Heart left ventricle (tissue), 16 donors: ENCODE results near the gene CYGB. TPM values are rescaled to one million over a fixed set of nuclear protein-coding genes. Genes with fewer than 3 reads are reported as not detected.

Experiments used
- ATAC-seq, 4 donors: fragments of 200-7000 bp; cut with Tn5 transposase; one replicate each; pipeline ENCODE4 v1.9.1; 2020 to 2022; ENCODE audit warnings: moderate library complexity in 4 of 4, mild to moderate bottlenecking in 3 of 4, moderate number of reproducible peaks in 1 of 4
- DNase-seq, 5 donors: peaks; one replicate each; pipeline ENCODE4 v3.0.0-alpha.2; 2020
- H3K27ac ChIP-seq, 12 donors: fragments of 200-600 bp; sonication (generic) in 4 of 12; one replicate each; pipeline versions ENCODE4 v1.5.0 to v1.8.0; 2016 to 2022; ENCODE audit warnings: mild to moderate bottlenecking in 2 of 12
- H3K27me3 ChIP-seq, 9 donors: fragments of 200-600 bp; sonication (generic) in 2 of 9; one replicate each; pipeline versions ENCODE4 v1.5.1 to v1.8.0; 2016 to 2022; ENCODE audit warnings: mild to moderate bottlenecking in 3 of 9
- H3K36me3 ChIP-seq, 9 donors: fragments of 200-600 bp; sonication (generic) in 2 of 9; one replicate each; pipeline versions ENCODE4 v1.5.0 to v1.8.0; 2018 to 2022; ENCODE audit warnings: mild to moderate bottlenecking in 2 of 9
- H3K4me1 ChIP-seq, 12 donors: fragments of 200-600 bp; sonication (generic) in 4 of 12; one replicate each; pipeline versions ENCODE4 v1.5.0 to v1.8.0; 2016 to 2022; ENCODE audit warnings: mild to moderate bottlenecking in 3 of 12
- H3K4me3 ChIP-seq, 12 donors: fragments of 200-600 bp; sonication (generic) in 4 of 12; one replicate each; pipeline versions ENCODE4 v1.5.0 to v1.8.0; 2017 to 2022; ENCODE audit warnings: mild to moderate bottlenecking in 9 of 12, moderate library complexity in 4 of 12
- H3K9me3 ChIP-seq, 12 donors: fragments of 200-600 bp; sonication (generic) in 4 of 12; one replicate each; pipeline versions ENCODE4 v1.5.0 to v1.8.0; 2016 to 2022; ENCODE audit warnings: mild to moderate bottlenecking in 1 of 12
- CTCF ChIP-seq, 12 donors: fragments of 200-600 bp; sonication (generic) in 4 of 12; IDR thresholded peaks; one replicate each; pipeline versions ENCODE4 v1.5.0 to v1.8.0; 2018 to 2022; ENCODE audit warnings: antibody characterized with exemption in 12 of 12, mild to moderate bottlenecking in 5 of 12
- POLR2A ChIP-seq, 2 donors: fragments of 450-650 bp; IDR thresholded peaks; one replicate each; pipeline ENCODE4 v1.6.1; 2017; ENCODE audit warnings: antibody characterized with exemption in 2 of 2, mild to moderate bottlenecking in 2 of 2, moderate library complexity in 2 of 2
- WGBS, 4 donors: extraction: QIAGEN DNeasy Blood & Tissue Kit in 2 of 4; methylation state at CpG; one replicate each; pipeline versions ENCODE4 v1.1.5 to v1.1.7; 2013 to 2018; 5-methylcytosine and 5-hydroxymethylcytosine counted together
- intact Hi-C, 10 donors: fragments of 100-400 bp; cut with DNase I; formaldehyde crosslinking; loops; one replicate each; pipeline versions ENCODE4 v1.11.1 to v1.14.2; 2022
- polyA plus RNA-seq, 2 donors: library from polyadenylated mRNA; stranded (reverse); fragments of 200-250 nt; gene quantifications; one replicate each; pipeline ENCODE4 v1.2.3, GENCODE V29; 2013
- total RNA-seq, 9 donors: library from RNA; depleted of rRNA in 2 of 9; stranded (reverse); fragments of >200 nt in 2 of 9; fragmentation: NEBNext Ultra II Directional in 3 of 9; extraction: Animal tissue kit (Norgen Biotek cat#: 25700) in 3 of 9; gene quantifications; one replicate each; pipeline versions ENCODE4 v1.1.0 to v1.2.4, GENCODE V29; 2016 to 2023
- donor health status: ischemic (EF 13 %, LVEDD 7.1; RV severe dilation, severe dysfunction).
- donor health status: healthy with polysubstance abuse.
- donor health status: DM: no; HTN: yes; CAD: no.
- donor health status: DM: no; HTN: no; CAD: no.
- donor health status: ischemic (EF 25% LVEDD 6.9; RV normal size, moderate dysfunction).
- donor health status: ischemic (EF 25% LVEDD 5.7; RV mildly dilated, moderate dysfunction).
- donor health status: healthy.
- donor health status: DM: yes; HTN: yes; CAD: no.
- donor health status: ischemic (EF 35%, LVEDD 5.7; RV mildly dilated, moderate dysfunction).
- donor health status: nonischemic (EF 11% LVEDD 7.7; RV severe dilation, severe dysfunction).
- donor health status: DM: yes; HTN: yes; CAD: no.
- donor health status: PGD.
- donor health status: ischemic (EF 29% LVEDD 5.4; RV normal size, mild dysfunction).
- donor health status: nonischemic (EF 23%, LVEDD 6.1; RV moderate dilation, normal function).

CYGB gene
- total and polyA plus RNA-seq, 11 donors = 11.8 to 37.9 (median 21.9) TPM

GRCh38 chr17:76546556-76547182, 9.2 kb upstream of the CYGB start:
- Histone ChIP-seq H3K27me3 (no peaks in the 10 kb centered on the region), H3K27ac (peak overlapping the region in 11 of 12 donors; percentile 0 to 84 (median 24)), H3K4me1 (peaks cover 10 to 61% (median 48%) of the 10 kb centered on the region in 12 donors), H3K9me3 (no peaks in the 10 kb centered on the region), H3K4me3 (no peak overlapping the region), H3K36me3 (no peaks in the 10 kb centered on the region)
- intact Hi-C loops = loop anchor here in 9 of 10 donors (1.0 to 5.0 kb wide), 4 partner anchors 23 to 84 kb away; partner anchors contain the start of gene AANAT (in 1 of the 9)
- ATAC-seq (no peak), DNase-seq (no peak)
- 62 to 78% (median 69%) methylated on average over 11 of the region's 11 CpGs for WGBS, 4 donors
- no peak for TF ChIP-seq POLR2A (IDR thresholded peaks at IDR 0.05)
- no peak for TF ChIP-seq CTCF (IDR thresholded peaks at IDR 0.05)

GRCh38 chr17:76545918-76546555, 8.5 kb upstream of the CYGB start:
- Histone ChIP-seq H3K36me3 (no peaks in the 10 kb centered on the region), H3K27me3 (no peaks in the 10 kb centered on the region), H3K4me1 (peaks cover 10 to 65% (median 51%) of the 10 kb centered on the region in 12 donors), H3K27ac (peak overlapping the region in 7 of 12 donors; percentile 0 to 84 (median 60)), H3K4me3 (no peak overlapping the region), H3K9me3 (no peaks in the 10 kb centered on the region)
- ATAC-seq (no peak), DNase-seq (peak in 2 of 5 donors; percentile 14 to 22)
- 68 to 75% (median 71%) methylated on average over 13 of the region's 13 CpGs for WGBS, 4 donors
- TF ChIP-seq POLR2A (IDR thresholded peaks at IDR 0.05) (no peak), CTCF (IDR thresholded peaks at IDR 0.05) (no peak)
- intact Hi-C loops = loop anchor here in 3 of 10 donors (2.0 to 5.0 kb wide), 3 partner anchors 23 to 84 kb away; partner anchors contain the start of gene AANAT (in 1 of the 3)

- peak; percentile 51 to 64 (median 56) for ATAC-seq
- peak overlapping the region in 5 of 12 donors; percentile 2 to 14 (median 13) for H3K4me3 ChIP-seq
These were observed 7.2 kb upstream of the CYGB start for GRCh38 chr17:76544546-76545365.

More at GRCh38 chr17:76544546-76545365, 7.2 kb upstream of the CYGB start:
- intact Hi-C loops = loop anchor here in 2 of 10 donors (5.0 kb wide), 2 partner anchors 77 to 82 kb away; partner anchors contain the start of gene AANAT (in 1 of the 2)
- peak; percentile 54 to 88 (median 80) for DNase-seq
- H3K36me3 ChIP-seq = no peaks in the 10 kb centered on the region
- H3K9me3 ChIP-seq = no peaks in the 10 kb centered on the region
- peaks cover 10 to 69% (median 53%) of the 10 kb centered on the region in 12 donors for H3K4me1 ChIP-seq
- TF ChIP-seq POLR2A (IDR thresholded peaks at IDR 0.05) (no peak), CTCF (IDR thresholded peaks at IDR 0.05) (no peak)
- peaks cover 0 to 2% (median 0%) of the 10 kb centered on the region in 9 donors for H3K27me3 ChIP-seq
- WGBS, 4 donors = 27 to 31% (median 29%) methylated on average over 20 to 24 of the region's 24 CpGs
- H3K27ac ChIP-seq = peak overlapping the region; percentile 69 to 91 (median 82)
